GM23338 (cell line): Measurements from ENCODE around the gene SLC22A17. TPM values are rescaled to one million over a fixed set of nuclear protein-coding genes. Genes with fewer than 3 reads are reported as not detected.

Experiments used
- ATAC-seq: fragments of 200-7000 bp; cut with Tn5 transposase; 3 replicates; pipeline ENCODE4 v1.9.1; 2020
- DNase-seq: peaks from one replicate; pipeline ENCODE4 v3.0.0-alpha.2; 2015; ENCODE audit warnings: low spot score
- H2AFZ ChIP-seq: fragments of 200-600 bp; sonication (generic); 2 replicates; pipeline ENCODE4 v1.8.0; 2016; ENCODE audit warnings: antibody characterized with exemption, mild to moderate bottlenecking, moderate library complexity
- H3F3A ChIP-seq: fragments of 200-600 bp; sonication (generic); replicated peaks from 2 replicates; pipeline ENCODE4 v1.8.0; 2017; ENCODE audit warnings: antibody characterized with exemption, mixed run types, low read depth
- H3K27ac ChIP-seq: fragments of 200-600 bp; sonication (generic); 2 replicates; pipeline ENCODE4 v1.6.1; 2016; ENCODE audit warnings: low read depth
- H3K27me3 ChIP-seq: fragments of 200-600 bp; sonication (generic); 2 replicates; pipeline ENCODE4 v1.8.0; 2016; ENCODE audit warnings: mild to moderate bottlenecking, mixed run types, moderate library complexity; ENCODE audit not compliant: insufficient read depth
- H3K36me3 ChIP-seq: fragments of 200-600 bp; sonication (generic); 2 replicates; pipeline ENCODE4 v1.8.0; 2016; ENCODE audit warnings: mild to moderate bottlenecking; ENCODE audit not compliant: insufficient read depth
- H3K4me1 ChIP-seq: fragments of 200-600 bp; sonication (generic); 2 replicates; pipeline ENCODE4 v1.8.0; 2016; ENCODE audit warnings: mild to moderate bottlenecking, moderate library complexity; ENCODE audit not compliant: insufficient read depth
- H3K4me2 ChIP-seq: fragments of 200-600 bp; sonication (generic); 2 replicates; pipeline ENCODE4 v1.7.1; 2017; ENCODE audit warnings: mixed run types
- H3K4me3 ChIP-seq: fragments of 200-600 bp; sonication (generic); 2 replicates; pipeline ENCODE4 v1.6.1; 2016; ENCODE audit warnings: mixed run types
- H3K79me2 ChIP-seq: fragments of 200-600 bp; sonication (generic); replicated peaks from 2 replicates; pipeline ENCODE4 v1.8.0; 2017; ENCODE audit warnings: mild to moderate bottlenecking; ENCODE audit not compliant: insufficient read depth
- H3K9me2 ChIP-seq: fragments of 200-600 bp; sonication (generic); 2 replicates; pipeline ENCODE4 v1.8.0; 2017; ENCODE audit not compliant: insufficient read depth
- H4K20me1 ChIP-seq: fragments of 200-600 bp; sonication (generic); replicated peaks from 2 replicates; pipeline ENCODE4 v1.8.0; 2017; ENCODE audit warnings: mild to moderate bottlenecking; ENCODE audit not compliant: insufficient read depth
- H3K27ac Mint-ChIP-seq: 2 replicates; pipeline ENCODE4 v1.8.0; 2020; ENCODE audit warnings: inconsistent platforms, mild to moderate bottlenecking, moderate library complexity, mixed read lengths
- H3K27me3 Mint-ChIP-seq: 3 replicates; pipeline ENCODE4 v1.8.0; 2022; ENCODE audit warnings: low read depth, mild to moderate bottlenecking, moderate library complexity, mixed read lengths, inconsistent platforms; ENCODE audit not compliant: insufficient read depth, poor library complexity
- H3K36me3 Mint-ChIP-seq: 3 replicates; pipeline ENCODE4 v1.8.0; 2021; ENCODE audit warnings: low read depth, mild to moderate bottlenecking, inconsistent platforms, moderate library complexity, mixed read lengths
- H3K4me1 Mint-ChIP-seq: 3 replicates; pipeline ENCODE4 v1.8.0; 2020; ENCODE audit warnings: mild to moderate bottlenecking, inconsistent platforms, mixed read lengths
- H3K4me3 Mint-ChIP-seq: 3 replicates; pipeline ENCODE4 v1.8.0; 2021; ENCODE audit warnings: moderate library complexity, mild to moderate bottlenecking, inconsistent platforms, mixed read lengths
- H3K9me3 Mint-ChIP-seq: 3 replicates; pipeline ENCODE4 v1.8.0; 2020; ENCODE audit warnings: moderate library complexity, mild to moderate bottlenecking, inconsistent platforms, mixed read lengths
- CREB1 ChIP-seq: fragments of 250-450 bp; sonication (Bioruptor Pico); IDR thresholded peaks from 2 replicates; pipeline ENCODE4 v1.5.0; 2020; ENCODE audit warnings: low read depth, mild to moderate bottlenecking, moderate library complexity
- CTCF ChIP-seq, 2 experiments: fragments of 200-600 bp in 1 of 2; sonication (generic) in 1 of 2; conservative IDR thresholded peaks; 2 replicates each; pipeline versions ENCODE4 v1.5.1 to v1.6.1; 2016 to 2017; ENCODE audit warnings: antibody characterized with exemption in 2 of 2, low read depth in 2 of 2, mild to moderate bottlenecking in 2 of 2, moderate library complexity in 1 of 2
- EZH2 ChIP-seq: fragments of 200-600 bp; sonication (generic); IDR thresholded peaks from one replicate; pipeline ENCODE4 v1.8.0; 2017; ENCODE audit warnings: antibody characterized with exemption, mild to moderate bottlenecking, low read depth; ENCODE audit not compliant: unreplicated experiment
- EZH2phosphoT487 ChIP-seq: fragments of 200-600 bp; sonication (generic); IDR thresholded peaks from one replicate; pipeline ENCODE4 v1.8.1; 2018; ENCODE audit warnings: antibody characterized with exemption; ENCODE audit not compliant: unreplicated experiment
- JUNB ChIP-seq: IDR thresholded peaks from one replicate; pipeline ENCODE4 v1.6.1; 2016; ENCODE audit warnings: antibody characterized with exemption; ENCODE audit not compliant: unreplicated experiment
- polyA plus RNA-seq: library from polyadenylated mRNA; unstranded; fragments of >200 nt; fragmentation: Nextera tagmentation; extraction: Ambion mirVana; gene quantifications from 2 replicates; pipeline ENCODE4 v1.2.1, GENCODE V29; 2016
- total RNA-seq: library from RNA; depleted of rRNA; stranded (reverse); fragments of >200 nt; shearing (Covaris generic); gene quantifications from 2 replicates; pipeline ENCODE4 v1.2.3, GENCODE V29; 2014
- TF ChIP-seq, protein P1 (sequence below): IDR thresholded peaks from one replicate; pipeline ENCODE4 v1.6.1; 2018; ENCODE audit warnings: antibody characterized with exemption; ENCODE audit not compliant: unreplicated experiment

SLC22A17 gene
- total and polyA plus RNA-seq, 2 experiments from 2014 or later = 28.6 to 56.6 TPM

GRCh38 chr14:23377198-23377550 lies 24.5 kb upstream of the SLC22A17 start (continued):
- no peak for TF ChIP-seq EZH2
- no peak for TF ChIP-seq JUNB
- TF ChIP-seq CTCF (conservative IDR thresholded peaks at IDR 0.05; ENCODE audit: low read depth in 2 of 2) = no peak
- TF ChIP-seq EZH2phosphoT487 = no peak
- TF ChIP-seq, protein P1, sequence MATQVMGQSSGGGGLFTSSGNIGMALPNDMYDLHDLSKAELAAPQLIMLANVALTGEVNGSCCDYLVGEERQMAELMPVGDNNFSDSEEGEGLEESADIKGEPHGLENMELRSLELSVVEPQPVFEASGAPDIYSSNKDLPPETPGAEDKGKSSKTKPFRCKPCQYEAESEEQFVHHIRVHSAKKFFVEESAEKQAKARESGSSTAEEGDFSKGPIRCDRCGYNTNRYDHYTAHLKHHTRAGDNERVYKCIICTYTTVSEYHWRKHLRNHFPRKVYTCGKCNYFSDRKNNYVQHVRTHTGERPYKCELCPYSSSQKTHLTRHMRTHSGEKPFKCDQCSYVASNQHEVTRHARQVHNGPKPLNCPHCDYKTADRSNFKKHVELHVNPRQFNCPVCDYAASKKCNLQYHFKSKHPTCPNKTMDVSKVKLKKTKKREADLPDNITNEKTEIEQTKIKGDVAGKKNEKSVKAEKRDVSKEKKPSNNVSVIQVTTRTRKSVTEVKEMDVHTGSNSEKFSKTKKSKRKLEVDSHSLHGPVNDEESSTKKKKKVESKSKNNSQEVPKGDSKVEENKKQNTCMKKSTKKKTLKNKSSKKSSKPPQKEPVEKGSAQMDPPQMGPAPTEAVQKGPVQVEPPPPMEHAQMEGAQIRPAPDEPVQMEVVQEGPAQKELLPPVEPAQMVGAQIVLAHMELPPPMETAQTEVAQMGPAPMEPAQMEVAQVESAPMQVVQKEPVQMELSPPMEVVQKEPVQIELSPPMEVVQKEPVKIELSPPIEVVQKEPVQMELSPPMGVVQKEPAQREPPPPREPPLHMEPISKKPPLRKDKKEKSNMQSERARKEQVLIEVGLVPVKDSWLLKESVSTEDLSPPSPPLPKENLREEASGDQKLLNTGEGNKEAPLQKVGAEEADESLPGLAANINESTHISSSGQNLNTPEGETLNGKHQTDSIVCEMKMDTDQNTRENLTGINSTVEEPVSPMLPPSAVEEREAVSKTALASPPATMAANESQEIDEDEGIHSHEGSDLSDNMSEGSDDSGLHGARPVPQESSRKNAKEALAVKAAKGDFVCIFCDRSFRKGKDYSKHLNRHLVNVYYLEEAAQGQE = no peak

DNA sequence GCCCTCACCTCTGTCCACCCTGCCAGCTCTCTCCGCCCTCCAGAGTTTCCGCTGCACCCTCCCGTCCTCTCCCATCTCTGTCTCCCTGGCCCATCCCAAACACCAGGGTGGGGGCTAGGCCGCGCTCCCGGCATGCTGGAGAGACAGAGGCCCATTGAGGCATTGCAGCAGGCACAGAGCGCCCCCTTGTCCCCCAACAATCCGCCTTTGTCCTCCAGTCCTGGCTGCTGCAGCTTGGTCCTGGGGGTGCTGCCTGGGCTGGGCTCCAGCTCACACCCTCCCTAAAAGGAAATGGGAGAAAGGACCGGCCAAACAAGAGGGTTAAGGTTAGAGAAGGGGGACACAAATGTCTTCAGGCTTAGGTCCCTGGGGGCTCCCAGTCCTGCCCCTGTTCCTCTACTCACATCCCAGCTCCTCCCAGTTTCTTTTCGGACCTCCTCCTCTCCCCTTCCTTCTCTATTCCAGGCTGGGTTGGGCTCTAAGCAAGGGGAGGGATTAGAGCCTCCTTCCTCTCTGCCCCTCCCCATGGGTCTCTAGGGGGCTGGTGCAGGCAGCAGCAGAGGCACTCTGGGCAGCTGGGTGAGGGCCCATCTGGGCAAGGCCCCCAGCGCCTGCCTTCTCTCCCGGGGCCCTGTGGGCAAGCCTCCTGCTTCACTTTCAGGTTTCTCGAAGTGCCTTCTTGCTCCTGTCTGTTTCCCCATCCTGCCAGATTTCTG lies 24.0 kb upstream of the SLC22A17 start, which contains the start of gene CMTM5:
TSS of gene CMTM5 (plus strand) at position 565 of the 716 bp plus-strand sequence. CDS start 206 bp downstream, outside the sequence.
- peaks cover 31% of the 10 kb centered on the region; the same call in 1 of the 2 replicates for H3K27me3 ChIP-seq
- H3K4me3 ChIP-seq = peak within 1 kb of the TSS; percentile 51
- H3K36me3 ChIP-seq = no peaks in the 10 kb centered on the region
- H3K4me2 ChIP-seq = peak within 1 kb of the TSS; percentile 78
- Mint-ChIP-seq H3K36me3 (no peaks in the 10 kb centered on the region), H3K27me3 (peaks cover 25% of the 10 kb centered on the region), H3K27ac (no peak within 1 kb of the TSS), H3K9me3 (no peaks in the 10 kb centered on the region; the same call in 2 of the 3 replicates), H3K4me1 (peaks cover 19% of the 10 kb centered on the region), H3K4me3 (peak within 1 kb of the TSS; percentile 20; the same call in 2 of the 3 replicates)
- peak; percentile 79 for DNase-seq
- no peaks in the 10 kb centered on the region for H3K9me2 ChIP-seq
- H3K27ac ChIP-seq = no peak within 1 kb of the TSS
- H4K20me1 ChIP-seq = no peaks in the 10 kb centered on the region; the same call in 1 of the 2 replicates
- H3K4me1 ChIP-seq = peaks cover 9% of the 10 kb centered on the region; the same call in 1 of the 2 replicates
- H3K79me2 ChIP-seq = no peaks in the 10 kb centered on the region
- ATAC-seq = peak; percentile 82
- H2AFZ ChIP-seq = peak within 1 kb of the TSS; percentile 95
- H3F3A ChIP-seq = no peaks in the 10 kb centered on the region
- TF ChIP-seq CTCF (conservative IDR thresholded peaks at IDR 0.05; ENCODE audit: low read depth in 2 of 2) (peak; percentile 30 to 70), CREB1 (CRISPR knock-in tag) (no peak)
